ENCODE results near the gene SMPD3.

Gene SMPD3

DNA sequence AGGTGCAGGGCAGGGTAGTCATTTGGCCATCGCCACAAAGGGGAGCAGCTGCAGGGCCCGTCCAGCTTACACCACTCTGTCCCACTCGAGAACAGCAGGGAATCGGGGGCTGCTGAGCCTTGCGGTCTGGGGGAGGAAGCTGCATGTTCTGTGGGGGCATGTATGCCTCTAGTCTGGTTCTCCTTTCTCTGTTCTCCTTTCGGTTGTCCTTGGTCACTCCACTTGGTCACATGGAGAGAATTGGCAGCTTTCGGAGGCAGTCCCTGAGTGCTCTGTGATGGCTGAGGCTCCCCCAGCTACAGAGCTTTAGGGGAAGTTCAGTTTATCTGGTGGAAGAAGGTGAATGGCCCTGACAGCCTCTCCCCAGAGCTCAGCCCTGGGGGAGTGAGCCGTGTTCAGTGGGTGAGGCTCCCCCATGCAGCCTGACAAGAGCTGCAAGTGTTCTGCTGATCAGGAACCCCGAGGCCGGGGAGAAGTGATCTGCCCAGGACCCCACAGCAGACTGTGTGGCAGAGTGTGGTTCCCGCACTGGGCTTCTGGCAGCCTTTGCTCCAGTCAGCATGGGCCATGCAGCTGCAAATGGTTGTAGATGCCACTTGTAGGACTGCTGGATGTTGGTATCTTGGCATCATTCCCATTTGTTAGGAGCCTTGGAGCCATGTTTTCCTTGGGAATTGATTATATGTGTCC is 22.3 kb upstream of the SMPD3 start:
- DNase-seq = no peak

DNA sequence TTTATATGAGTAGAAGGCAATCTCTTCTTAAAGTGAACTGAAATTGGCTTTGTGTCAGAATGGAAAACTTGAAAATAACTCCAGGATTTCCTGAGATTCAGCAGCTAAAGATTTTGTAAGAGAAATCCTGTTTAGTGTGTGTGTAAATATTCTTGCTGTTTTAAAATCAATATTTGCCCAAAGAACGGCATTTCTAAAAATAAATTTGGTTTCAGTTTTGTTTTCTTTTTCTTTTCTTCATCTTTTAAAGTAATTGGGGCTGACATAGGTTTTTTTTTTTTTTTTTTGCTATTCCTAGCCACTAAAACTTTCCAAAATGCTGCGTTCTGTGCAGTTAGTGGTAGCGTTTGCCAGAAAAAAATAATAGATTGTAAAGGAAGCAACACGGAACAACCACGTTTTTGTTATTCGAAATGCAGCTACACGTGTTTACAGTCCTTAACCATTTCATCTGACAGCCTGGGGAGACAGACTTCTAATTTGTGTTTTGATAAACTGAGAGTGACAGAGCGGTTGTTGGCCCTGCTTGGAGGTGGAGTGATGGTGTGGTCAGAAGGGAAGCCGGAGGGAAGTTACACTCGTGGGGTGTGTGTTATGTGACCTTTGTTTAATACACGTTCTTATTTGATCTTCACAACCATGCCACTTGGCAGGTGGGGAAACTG is 21.6 kb upstream of the SMPD3 start:
- no peak for DNase-seq

DNA sequence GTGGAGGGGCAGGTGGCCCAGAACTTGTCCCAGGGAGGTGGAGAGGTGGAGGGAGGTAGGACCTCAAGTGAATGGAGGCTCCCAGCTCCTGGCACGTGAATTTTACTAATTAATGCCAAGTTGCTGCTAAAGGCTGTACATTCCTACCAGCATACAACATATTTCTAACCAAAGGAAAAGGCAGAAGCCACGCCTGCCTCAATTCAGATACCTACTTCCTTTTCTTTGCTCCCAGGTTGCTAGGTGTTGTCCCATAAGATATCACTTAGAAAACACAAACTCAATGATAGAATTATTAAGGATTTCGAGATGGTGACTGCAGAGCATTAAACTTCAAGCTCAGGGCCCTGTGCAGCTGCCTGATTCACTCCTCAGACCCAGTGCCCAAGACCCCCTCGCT is 20.5 kb upstream of the SMPD3 start:
- no peak for DNase-seq

DNA sequence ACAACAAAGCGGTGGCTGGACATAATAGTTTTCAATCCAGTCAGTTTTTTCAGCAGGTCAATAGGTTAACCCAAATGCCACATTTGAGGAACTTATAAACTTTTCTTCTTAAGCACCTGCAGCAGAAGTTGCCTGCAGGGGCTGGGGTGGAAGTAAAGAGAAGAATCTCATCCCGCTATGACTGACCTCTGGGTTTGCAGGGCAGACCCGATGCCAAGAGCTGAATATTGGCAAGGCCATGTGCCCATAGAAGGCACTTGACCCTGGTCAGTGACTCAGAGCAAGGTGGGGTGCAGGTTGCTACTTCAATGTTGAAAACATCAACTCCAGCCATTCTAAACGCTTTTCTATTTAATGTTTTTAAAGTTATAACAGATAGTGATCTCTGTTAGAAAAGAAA is 17.9 kb upstream of the SMPD3 start:
- DNase-seq = no peak

DNA sequence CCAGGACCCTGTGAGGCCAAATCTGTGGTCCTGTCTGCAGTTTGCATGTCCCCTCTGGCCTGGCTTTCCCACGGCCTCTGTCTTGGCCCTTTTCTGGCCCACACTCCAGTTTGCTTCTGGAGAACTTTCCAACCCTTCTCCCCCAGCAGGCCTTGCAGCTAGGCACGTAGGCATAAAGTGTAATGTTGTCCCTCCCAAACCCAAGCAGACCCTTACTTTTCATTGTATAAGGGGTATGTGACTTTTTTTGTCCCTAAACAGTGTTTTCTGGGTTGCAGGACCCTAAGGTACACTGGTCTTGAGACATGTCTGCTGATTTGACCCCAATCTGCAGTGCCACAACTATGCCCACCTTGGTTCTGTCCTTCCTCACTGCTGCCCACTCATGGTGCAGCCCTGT is 15.6 kb upstream of the SMPD3 start:
- DNase-seq = no peak

DNA sequence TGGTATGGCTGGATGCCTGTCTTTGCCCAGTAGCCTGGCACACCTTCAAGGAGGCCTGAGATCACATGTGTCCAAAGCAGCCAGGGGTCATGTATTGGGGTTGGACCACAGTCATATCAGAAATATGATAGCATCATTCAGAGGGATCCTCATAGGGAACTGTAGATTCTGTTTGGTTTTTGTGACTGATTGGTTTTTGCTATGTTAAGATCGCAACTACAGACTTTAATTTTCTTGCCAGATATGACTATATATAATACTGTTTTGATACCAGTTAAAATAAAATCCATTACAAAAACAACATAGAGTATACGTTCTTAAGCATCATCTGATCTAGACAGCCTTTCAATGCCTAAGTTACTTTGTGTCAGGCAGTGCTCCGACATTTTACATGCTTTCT is 11.8 kb upstream of the SMPD3 start:
- DNase-seq = no peak

DNA sequence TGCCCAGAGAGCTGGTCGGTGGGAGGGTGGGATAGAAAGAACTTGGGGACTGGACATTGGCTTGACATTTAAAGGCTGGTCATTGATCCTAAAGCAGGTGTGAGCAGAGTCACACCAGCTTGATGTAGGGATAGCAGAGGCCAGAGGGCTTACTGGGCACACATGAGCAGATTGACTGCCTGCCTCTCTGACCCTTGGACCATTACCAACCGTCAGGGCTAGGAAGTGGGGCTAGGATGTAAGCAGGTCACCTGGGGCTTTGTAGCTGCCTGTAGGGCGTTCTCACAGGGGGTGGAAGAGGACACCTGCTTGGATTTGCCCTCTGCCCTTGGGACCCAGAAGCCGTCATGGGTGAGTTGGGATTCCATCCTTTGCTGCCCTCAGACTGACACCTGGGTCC is 11.1 kb upstream of the SMPD3 start:
- no peak for DNase-seq

DNA sequence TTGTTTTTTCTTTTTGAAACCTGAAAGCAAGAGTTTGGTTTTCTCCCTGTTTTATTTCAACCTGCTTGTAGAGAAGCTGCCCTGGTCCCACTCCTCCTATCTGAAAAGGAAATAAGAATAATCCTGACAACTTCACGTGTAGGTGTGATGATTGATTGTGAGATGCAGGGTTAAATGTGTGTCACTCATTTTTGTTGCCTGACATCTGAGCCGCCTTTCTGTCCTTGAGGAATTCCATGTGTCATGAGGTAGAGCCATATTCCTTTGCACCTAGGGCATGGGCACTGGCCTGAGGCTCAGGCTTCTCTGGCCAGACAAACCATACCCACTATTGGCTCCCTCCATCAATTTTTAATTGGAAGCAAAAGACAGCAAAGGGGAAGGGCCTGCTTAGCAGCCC is 10.2 kb upstream of the SMPD3 start:
- DNase-seq = no peak

DNA sequence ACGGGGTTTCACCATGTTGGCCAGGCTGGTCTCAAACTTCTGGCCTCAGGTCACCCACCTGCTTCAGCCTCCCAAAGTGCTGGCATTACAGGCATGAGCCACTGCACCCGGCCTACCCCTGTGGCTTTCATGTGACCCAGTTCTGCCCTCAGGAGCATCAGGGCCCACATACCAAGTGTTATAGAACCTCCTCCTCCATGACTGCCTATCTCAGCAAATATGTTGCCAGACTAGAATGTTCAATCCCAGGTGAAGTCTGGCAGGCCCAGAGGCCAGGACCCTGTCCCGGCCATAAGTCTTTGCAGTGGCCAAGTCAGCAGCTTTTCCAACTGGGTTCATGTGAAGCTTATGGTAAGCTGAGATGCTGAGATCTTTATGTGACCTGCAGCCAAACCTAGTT is 9.8 kb upstream of the SMPD3 start:
- no peak for DNase-seq

DNA sequence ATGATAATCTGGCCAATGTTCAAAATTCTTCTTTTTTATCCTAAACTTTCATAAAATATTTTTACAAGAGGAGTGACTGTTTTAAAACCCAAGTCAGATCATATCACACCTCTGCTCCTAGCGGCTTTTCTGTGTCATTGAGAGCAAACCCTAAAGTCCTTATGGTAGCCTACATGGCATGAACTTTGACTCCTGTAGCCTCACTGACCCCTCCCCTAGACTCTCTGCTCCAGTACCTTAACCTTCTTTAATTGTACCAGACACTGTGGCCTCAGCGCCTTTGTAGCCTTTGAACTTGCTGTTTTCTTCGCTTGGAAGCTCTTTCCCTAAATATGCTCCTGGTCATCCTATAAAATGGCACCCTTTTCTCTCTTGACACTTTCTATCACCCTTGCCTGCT is 7.3 kb upstream of the SMPD3 start:
- DNase-seq = no peak

DNA sequence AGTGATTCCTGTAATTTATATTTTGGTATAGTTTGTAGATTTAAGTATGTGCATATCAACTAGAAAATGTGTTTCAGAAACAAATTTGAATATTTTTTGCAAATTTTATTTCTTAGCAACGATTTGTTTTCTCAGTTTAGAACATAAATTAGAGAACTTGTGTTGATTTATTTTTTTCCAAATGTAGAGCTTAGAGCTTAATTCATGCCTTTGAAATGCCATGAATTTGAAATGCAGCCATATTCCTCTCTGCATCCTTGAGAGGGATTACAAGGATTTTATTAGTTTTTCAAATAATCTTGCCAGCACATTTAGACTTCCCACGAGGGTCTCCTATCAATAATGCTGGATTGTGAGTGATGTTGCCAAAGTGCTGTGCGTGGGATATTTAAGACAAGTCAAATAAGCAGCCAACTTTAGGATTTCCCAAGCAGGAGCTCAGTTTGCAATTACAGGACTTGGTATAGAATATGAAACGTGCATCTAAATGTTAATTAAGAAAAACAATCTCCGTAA is 6.7 kb upstream of the SMPD3 start:
- no peak for DNase-seq

DNA sequence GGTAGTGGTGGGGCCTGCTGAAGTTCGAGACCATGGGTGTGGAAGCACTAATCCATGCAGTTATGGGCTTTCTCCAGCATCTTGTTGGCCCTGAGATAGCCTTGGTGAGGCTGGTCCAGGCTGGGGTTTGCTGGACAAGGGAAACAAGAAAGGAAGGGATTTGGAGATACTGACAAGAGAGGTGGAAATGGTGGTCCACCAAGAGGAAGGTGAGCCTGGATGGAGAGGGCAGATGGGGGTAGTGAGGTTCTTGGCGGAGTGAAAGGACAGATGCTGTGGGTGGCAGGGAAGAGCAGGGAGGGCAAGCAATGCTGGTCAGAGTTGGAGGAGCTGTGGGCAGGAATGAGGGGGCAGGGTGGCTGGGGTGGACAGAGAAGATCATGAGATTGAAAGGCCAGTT is 5.5 kb upstream of the SMPD3 start:
- no peak for DNase-seq

DNA sequence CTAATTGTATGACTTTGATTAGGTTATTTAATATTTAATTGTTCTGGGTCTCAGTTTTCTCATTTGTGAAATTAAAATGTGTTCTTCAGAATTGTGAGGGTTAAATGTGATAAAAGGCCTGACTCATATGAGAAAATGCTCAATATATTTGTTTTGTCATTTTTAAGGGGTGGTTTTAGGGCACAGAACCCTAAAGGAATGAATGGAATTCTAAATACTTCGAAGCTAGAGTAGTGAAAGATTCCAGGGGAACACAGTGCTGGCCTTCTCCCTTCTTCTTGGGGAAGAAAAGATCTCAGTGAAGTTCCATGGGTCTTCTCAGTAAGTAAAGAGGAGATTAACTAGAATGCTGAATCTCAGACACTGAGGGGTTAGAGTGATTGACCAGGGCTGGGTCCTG is 3.9 kb upstream of the SMPD3 start:
- DNase-seq = no peak

DNA sequence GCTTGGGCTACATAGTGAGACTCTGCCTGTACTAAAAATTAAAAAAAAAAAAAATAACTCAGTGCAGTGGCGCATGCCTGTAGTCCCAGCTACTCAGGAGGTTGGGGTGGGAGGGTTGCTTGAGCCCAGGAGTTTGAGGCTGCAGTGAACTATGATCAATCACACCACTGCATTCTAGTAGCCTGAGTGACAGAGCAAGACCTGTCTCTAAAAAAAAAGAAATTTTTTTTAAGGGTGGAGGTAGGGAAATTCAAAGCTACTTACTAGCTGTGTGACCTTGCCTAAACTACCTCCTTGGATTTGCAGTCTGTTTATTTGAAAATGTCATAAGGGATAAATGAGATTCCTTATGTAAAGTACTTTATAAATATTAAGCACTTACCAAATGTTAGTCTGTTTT is 3.4 kb upstream of the SMPD3 start:
- no peak for DNase-seq

DNA sequence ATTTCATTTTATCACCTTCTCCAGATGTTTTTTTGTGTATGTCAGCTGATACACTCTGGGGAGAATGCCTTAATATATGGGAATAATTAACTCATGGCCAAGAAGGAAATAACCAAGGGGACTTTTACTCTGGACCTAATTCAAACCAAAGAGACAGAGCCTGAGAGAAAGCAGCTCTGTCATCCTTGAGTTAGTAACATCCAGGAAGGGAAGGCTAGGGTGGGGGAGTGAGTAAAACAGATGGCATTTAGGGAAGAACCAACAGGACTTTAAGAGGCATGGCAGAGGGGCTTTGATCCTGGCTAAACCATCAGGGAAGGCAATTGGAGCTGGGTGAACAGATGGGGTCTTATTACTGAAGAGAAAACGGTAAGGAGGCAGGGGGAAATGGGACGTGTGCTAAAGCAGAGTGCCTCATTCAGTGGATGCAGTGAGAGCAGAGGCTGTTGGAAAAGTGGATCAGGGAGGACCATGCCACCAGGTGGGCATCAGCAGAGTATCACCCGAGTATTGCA is 2.5 kb upstream of the SMPD3 start:
- DNase-seq = no peak

DNA sequence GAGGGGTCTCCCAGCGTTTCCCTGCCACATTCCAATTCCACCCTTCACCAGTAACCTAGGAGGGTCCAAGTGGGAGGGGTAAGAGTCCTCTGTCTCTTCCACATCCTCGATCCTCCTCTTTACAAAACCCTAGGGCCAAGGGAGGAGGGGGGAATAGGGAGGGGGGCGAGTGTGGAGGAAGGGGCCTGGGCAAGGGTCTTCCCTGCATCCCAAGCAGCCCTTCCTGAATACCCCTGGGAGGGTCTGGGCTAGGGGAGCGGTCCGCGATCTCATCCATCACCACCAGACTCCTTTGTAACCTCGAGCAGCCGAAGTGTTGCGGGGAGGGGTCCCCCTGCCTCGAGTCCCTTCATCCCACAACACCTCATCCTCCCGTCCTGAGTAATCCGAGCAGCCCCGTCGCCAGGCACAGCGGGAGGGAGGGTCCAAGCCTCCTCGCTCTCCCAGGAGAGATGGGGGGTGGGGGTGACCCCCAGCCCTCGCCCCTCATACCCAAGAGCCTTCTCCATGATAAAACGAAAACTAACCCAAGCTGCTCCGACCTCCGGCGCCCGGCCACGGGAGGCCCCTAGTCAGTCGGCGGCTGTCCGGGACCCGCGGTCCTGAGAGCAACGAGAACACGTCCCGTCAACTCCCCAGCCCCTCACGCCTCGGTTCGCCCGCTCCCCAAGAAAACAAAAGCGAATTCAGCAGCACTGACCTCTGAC is 502 bp downstream of the SMPD3 start:
- peak in 1 of 2 donors; percentile 15 for DNase-seq

DNA sequence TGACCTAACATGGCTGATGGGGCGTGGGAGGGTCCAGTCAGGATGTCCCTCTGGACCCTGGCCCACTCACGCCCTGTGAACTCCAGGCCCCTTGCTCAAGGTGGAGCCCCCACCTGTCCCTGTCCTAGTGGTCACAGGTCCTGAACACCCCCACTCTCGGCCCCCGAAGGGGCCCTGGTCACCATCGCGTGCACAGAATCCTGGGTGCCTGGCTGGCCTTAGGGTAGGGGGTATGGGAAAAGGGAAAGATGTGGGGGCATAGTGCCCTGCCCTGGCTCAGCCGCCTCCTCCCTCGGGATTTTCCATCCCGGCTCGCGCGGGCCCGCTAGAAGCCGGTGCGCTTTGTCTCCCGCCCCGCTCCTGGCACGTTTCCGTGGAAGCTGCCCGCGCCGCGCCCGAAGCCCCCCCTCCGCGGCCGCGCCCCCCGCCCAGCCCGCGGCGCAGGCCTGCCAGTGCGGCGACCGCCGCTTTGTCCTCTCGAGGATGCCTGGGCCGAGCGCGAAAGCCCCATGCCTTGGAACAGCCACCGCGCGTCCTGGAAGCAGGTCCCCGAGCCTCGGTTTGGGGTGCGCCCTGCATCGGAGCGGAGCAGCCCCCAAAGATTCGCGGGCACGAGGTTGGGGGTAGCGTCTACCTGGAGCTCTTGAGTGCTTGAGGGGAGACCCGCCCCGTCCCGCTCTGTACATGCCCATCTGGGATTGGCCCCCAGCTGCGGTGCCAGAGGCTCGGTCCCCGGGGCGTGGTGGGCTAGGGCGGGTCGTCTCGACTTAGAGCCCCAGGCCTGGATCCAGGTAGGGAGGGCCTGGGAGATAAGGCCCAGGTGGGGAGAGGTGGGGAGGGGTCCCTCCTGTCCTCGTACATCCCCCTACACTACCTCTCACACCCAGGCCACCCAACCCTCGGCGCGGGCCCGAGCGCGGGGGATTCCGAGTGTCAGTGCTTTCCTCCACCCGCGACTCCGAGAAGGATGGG is 1.3 kb downstream of the SMPD3 start:
- DNase-seq = no peak

DNA sequence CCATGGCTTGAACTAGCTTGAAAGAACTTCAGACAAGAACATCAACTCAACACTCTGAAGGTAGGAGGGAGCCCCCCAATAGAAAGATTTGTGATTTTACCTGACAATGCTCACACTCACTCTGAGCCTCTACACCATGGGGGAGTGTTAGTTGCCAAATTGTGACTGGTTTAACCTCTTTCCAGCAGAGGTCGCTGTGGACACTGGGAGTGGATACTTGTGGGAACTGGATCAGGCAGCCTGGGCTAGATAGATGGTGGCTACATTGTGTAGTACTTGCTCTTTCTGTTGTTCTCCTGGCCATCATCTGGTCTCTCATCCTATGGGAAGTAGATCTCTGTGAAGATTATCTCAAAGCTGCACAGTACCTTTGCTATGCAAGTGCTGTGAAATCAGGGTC is 2.9 kb downstream of the SMPD3 start:
- DNase-seq = no peak

DNA sequence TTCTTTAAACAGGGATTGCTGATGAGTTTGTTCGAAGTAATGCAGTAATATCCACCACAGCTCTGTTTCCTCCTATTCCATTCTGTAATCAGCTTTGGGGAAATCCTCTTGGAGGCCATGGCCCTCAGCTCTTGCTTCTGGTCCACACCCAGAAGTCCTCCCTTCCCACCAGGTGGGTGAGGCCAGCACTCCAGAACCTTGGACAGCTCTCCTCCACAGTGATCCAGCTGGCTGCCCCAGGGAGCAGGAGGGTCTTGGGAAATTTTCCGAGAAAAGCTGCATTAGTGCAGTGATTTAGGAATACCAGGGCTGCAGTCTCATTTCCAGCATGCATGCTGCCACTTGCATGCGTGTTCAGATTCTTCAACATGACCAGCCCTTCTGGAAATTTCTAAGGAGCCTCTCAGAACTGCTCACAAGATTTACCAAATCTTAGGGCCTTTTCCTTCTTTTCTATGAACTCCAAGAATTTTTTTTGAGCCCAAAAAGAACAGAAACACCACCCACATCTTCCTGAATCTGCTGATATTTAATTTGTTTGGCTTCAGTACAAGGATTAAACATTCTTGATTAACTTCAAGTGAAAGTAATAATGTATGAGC is 4.2 kb downstream of the SMPD3 start:
- DNase-seq = no peak

DNA sequence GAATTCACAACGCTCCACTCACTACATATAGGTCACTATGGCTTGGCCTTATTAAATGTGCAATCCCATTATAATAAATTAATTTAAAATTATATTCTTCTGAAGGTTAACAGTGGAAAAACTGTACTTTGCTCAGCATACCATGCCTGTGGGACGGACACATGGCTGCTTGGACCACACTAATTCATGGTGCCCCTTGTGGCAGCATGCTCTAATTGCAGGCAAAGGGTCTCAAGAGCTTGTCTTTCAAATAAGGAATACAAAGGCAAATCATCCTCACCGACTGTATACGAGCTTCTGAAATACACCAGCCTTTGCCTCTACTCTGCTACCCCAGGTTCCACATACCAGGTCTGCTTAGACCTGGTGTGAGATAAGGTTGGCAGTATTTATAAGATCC is 11.7 kb downstream of the SMPD3 start:
- DNase-seq = no peak

DNA sequence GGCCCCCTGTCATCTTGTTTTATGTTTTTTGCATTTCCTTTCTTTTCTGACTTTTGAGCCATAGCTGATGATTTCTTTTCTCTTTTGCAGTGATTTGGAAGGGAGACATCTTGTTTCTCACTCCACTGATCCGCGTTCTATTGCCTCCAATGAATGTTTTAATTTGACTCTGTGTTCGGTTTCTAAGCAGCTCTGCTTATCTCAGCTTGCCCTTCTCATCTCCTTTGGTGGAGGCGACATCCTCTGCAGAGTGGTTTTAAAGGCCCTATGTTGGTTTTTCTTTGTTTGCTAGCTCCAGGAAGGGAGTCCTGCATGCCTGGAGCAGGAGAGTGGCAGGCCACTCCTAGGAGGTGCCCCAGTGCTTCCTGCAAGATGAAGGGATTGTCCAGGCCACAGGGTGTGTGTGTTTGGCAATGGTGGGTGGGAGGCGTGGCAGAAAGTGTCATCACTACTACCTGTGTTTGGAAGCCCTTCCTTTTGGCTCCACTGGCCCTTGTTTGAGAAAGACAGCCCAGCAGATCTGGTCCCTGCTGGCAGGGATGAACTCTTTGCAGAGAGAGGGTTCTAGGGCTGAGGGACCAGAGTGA is 13.6 kb downstream of the SMPD3 start:
- no peak for DNase-seq

DNA sequence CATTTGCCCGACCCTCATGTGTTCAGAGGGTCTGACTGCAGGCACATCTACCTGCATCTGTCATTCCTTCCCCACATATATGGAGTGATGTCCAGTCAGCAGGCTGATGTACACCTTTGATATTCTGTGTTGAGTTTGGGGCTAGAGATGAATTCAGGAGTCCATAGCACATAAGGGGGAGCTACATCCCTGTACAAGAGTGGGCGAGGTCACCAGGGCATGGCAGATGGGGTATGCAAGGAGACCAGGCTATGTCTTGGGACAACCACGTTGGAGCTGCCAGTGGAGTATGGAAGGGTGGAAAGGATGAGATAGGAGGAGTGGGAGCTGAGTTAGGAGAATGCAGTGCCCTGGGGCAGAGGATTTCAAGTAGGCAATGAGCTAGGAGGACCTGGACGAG is 15.0 kb downstream of the SMPD3 start:
- no peak for DNase-seq
